Spleen (tissue), 7 donors: ENCODE results near the gene COPS8.

Source experiments
- CTCF ChIP-seq, 11 experiments: fragments of 200-600 bp in 7 of 11; fragments of 450-650 bp in 4 of 11; sonication (generic) in 4 of 11; IDR thresholded peaks in 8 of 11; conservative IDR thresholded peaks in 3 of 11; 1 replicate in 7 of 11; 2 replicates in 4 of 11; pipeline versions ENCODE4 v1.4.0 to v1.8.0; 2016 to 2021; ENCODE audit warnings: antibody characterized with exemption in 11 of 11, inconsistent platforms in 4 of 11, mild to moderate bottlenecking in 1 of 11
- POLR2A ChIP-seq, 3 donors: fragments of 450-650 bp; IDR thresholded peaks; one replicate each; pipeline ENCODE4 v1.5.1; 2017; ENCODE audit warnings: antibody characterized with exemption in 3 of 3, mild to moderate bottlenecking in 1 of 3
- POLR2AphosphoS5 ChIP-seq, 3 donors: sonication (generic); formaldehyde crosslinking; IDR thresholded peaks; one replicate each; pipeline ENCODE4 v1.5.1; 2017; ENCODE audit warnings: antibody characterized with exemption in 3 of 3
- donor health status: DM: no; HTN: no; CAD: no; lungs with moderate emphysema.
- donor health status: DM: no; HTN: no; CAD: no.
- donor health status: DM: no; HTN: no; CAD: no.

- TF ChIP-seq POLR2AphosphoS5 (IDR thresholded peaks at IDR 0.05) (no peak), CTCF (IDR thresholded peaks at IDR 0.05 in 8 of 11, conservative IDR thresholded peaks at IDR 0.05 in 3 of 11) (no peak), POLR2A (IDR thresholded peaks at IDR 0.05) (no peak)
Observed at GRCh38 chr2:237042101-237042500, 43.6 kb upstream of the COPS8 start.
